Neural crest cell (in vitro differentiated cells): ENCODE results near the gene SLC4A3. TPM values are rescaled to one million over a fixed set of nuclear protein-coding genes. Genes with fewer than 3 reads are reported as not detected.

Source experiments
- DNase-seq: peaks from one replicate; pipeline ENCODE4 v3.0.0; 2021; ENCODE audit warnings: low read depth, mixed read lengths, low spot score
- H3K27ac Mint-ChIP-seq: one replicate; pipeline ENCODE4 v1.8.0; 2021; ENCODE audit warnings: mild to moderate bottlenecking, mixed read lengths; ENCODE audit not compliant: unreplicated experiment
- H3K27me3 Mint-ChIP-seq: 2 replicates; pipeline ENCODE4 v1.8.0; 2021; ENCODE audit warnings: low read depth, mild to moderate bottlenecking, mixed read lengths
- H3K36me3 Mint-ChIP-seq: 2 replicates; pipeline ENCODE4 v1.8.0; 2021; ENCODE audit warnings: low read depth, mild to moderate bottlenecking, mixed read lengths
- H3K4me1 Mint-ChIP-seq: 2 replicates; pipeline ENCODE4 v1.8.0; 2021; ENCODE audit warnings: mixed read lengths
- H3K4me3 Mint-ChIP-seq: one replicate; pipeline ENCODE4 v1.8.0; 2021; ENCODE audit warnings: mild to moderate bottlenecking, mixed read lengths
- H3K9me3 Mint-ChIP-seq: 2 replicates; pipeline ENCODE4 v1.8.0; 2021; ENCODE audit warnings: mixed read lengths
- total RNA-seq: library from RNA; stranded (reverse); gene quantifications from 2 replicates; pipeline ENCODE4 v1.2.1, GENCODE V29; 2021
- TF ChIP-seq, protein P1 (sequence below): fragments of 200-600 bp; sonication (generic); conservative IDR thresholded peaks from 2 replicates; pipeline ENCODE4 v1.5.0; 2021; ENCODE audit warnings: antibody characterized with exemption, mild to moderate bottlenecking

The SLC4A3 gene
- total RNA-seq, 1 donor from 2014 or later = 11.4 TPM

DNA sequence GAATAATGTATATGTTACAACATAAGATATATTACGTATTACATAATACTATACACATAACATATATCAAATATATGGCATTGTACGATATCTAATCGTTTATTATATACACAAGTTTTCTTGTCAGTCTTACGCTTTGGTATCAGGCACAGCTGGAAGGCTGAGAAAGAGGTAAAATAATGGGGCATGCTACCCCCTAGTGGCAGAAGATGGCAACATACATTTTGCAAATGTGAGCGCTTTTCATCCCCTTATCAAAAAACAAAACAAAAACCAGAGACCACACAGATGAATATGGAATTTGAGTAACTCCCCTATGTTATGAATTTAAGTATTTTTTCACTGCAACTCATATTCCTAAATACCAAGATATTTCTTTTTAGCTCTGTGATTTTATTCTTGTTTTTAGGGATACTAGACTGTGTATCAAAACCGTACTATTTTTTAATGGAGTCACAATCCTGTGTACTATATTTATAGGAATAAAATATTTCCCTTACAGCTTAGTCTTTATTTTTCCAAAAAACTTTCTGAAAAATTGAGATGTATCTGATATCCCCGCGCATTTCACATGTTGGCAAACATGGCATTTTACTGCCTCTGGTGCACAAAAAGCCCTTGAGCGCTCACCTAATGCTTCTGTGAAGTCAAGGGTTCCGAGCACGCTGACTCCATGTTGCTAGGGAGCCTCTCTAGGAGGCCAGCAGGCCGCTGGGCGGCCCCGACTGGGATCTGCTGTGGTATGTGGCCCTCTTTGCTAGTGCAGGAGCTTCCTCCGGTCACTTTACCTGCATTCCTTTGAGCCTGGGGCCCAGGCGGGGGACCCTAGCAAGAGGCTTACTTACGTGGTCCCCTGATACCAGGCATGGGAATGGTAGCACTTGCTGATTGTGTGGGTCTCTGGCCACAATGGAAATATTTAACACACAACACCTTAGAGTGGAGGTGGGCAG lies 62.5 kb downstream of the SLC4A3 start:
- Mint-ChIP-seq H3K4me3 (no peak overlapping the region), H3K27me3 (peaks cover 21% of the 10 kb centered on the region), H3K4me1 (peaks cover 15% of the 10 kb centered on the region), H3K9me3 (no peaks in the 10 kb centered on the region), H3K27ac (no peak overlapping the region), H3K36me3 (no peaks in the 10 kb centered on the region)
- TF ChIP-seq, protein P1, sequence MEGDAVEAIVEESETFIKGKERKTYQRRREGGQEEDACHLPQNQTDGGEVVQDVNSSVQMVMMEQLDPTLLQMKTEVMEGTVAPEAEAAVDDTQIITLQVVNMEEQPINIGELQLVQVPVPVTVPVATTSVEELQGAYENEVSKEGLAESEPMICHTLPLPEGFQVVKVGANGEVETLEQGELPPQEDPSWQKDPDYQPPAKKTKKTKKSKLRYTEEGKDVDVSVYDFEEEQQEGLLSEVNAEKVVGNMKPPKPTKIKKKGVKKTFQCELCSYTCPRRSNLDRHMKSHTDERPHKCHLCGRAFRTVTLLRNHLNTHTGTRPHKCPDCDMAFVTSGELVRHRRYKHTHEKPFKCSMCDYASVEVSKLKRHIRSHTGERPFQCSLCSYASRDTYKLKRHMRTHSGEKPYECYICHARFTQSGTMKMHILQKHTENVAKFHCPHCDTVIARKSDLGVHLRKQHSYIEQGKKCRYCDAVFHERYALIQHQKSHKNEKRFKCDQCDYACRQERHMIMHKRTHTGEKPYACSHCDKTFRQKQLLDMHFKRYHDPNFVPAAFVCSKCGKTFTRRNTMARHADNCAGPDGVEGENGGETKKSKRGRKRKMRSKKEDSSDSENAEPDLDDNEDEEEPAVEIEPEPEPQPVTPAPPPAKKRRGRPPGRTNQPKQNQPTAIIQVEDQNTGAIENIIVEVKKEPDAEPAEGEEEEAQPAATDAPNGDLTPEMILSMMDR = peak; percentile 92
- DNase-seq = peak; percentile 49

GRCh38 chr2:219691571-219691970 lies 64.1 kb downstream of the SLC4A3 start:
- H3K27ac Mint-ChIP-seq = no peak overlapping the region
- no peak for DNase-seq
- no peak overlapping the region for H3K4me3 Mint-ChIP-seq
- no peaks in the 10 kb centered on the region for H3K9me3 Mint-ChIP-seq
- H3K4me1 Mint-ChIP-seq = peaks cover 8% of the 10 kb centered on the region
- TF ChIP-seq, protein P1 = no peak
- no peaks in the 10 kb centered on the region for H3K36me3 Mint-ChIP-seq
- peaks cover 22% of the 10 kb centered on the region for H3K27me3 Mint-ChIP-seq

Other genes with a start within 250 kb of the SLC4A3 start
- gene DNPEP, start 239.7 kb upstream of the SLC4A3 start, total RNA-seq = 36.9 and 39.5 TPM in 2 replicates
- gene DES, start 209.3 kb upstream of the SLC4A3 start, total RNA-seq = 0.28 TPM in 1 of 2 replicates, not detected in the other
- 13.4 and 17.5 TPM in 2 replicates for gene SPEG, start 192.8 kb upstream of the SLC4A3 start, total RNA-seq
- 24.3 and 26.1 TPM in 2 replicates for gene GMPPA, start 128.7 kb upstream of the SLC4A3 start, total RNA-seq
- gene ASIC4, start 113.1 kb upstream of the SLC4A3 start, total RNA-seq = 1.0 and 1.5 TPM in 2 replicates
- 27.0 and 30.0 TPM in 2 replicates for gene CHPF, start 83.8 kb upstream of the SLC4A3 start, total RNA-seq
- 15.7 and 16.4 TPM in 2 replicates for gene TMEM198, start 83.6 kb upstream of the SLC4A3 start, total RNA-seq
- gene OBSL1, start 56.1 kb upstream of the SLC4A3 start, total RNA-seq = 122 and 123 TPM in 2 replicates
- gene INHA, start 55.3 kb upstream of the SLC4A3 start, total RNA-seq = 0.50 TPM in 1 of 2 replicates, not detected in the other
- 31.4 and 32.9 TPM in 2 replicates for gene STK11IP, start 29.8 kb upstream of the SLC4A3 start, total RNA-seq